H1 (cell line): ENCODE results near the gene PRKACA. TPM values are rescaled to one million over a fixed set of nuclear protein-coding genes. Genes with fewer than 3 reads are reported as not detected.

Experiments
- BRCA1 ChIP-seq: IDR thresholded peaks from 2 replicates; pipeline ENCODE4 v1.6.1; 2012; ENCODE audit warnings: low read depth, low read length, improper control_type of control experiment
- FOSL1 ChIP-seq: IDR thresholded peaks from 2 replicates; pipeline ENCODE4 v1.6.1; 2011; ENCODE audit warnings: mild to moderate bottlenecking, low read depth, low read length, moderate library complexity; ENCODE audit not compliant: insufficient read depth
- SAP30 ChIP-seq: fragments of 300-600 bp; sonication (generic); IDR thresholded peaks from 2 replicates; pipeline ENCODE4 v1.7.1; 2012; ENCODE audit warnings: low read length, moderate library complexity, mild to moderate bottlenecking, inconsistent platforms; ENCODE audit not compliant: insufficient read depth, insufficient replicate concordance
- SIX5 ChIP-seq: IDR thresholded peaks from 2 replicates; pipeline ENCODE4 v1.6.1; 2011; ENCODE audit warnings: mild to moderate bottlenecking, low read depth, low read length
- SP4 ChIP-seq: IDR thresholded peaks from 2 replicates; pipeline ENCODE4 v1.6.1; 2012; ENCODE audit warnings: low read length, inconsistent platforms
- YY1 ChIP-seq: IDR thresholded peaks from 2 replicates; pipeline ENCODE4 v1.6.1; 2011; ENCODE audit warnings: low read depth, mild to moderate bottlenecking, low read length
- polyA plus RNA-seq, 7 experiments: library from polyadenylated mRNA; depleted of rRNA in 3 of 7; stranded (reverse) in 5 of 7; unstranded in 2 of 7; fragments of >200 nt in 5 of 7; fragments of 200-250 nt in 2 of 7; gene quantifications; 1 replicate in 5 of 7; 2 replicates in 1 of 7; 4 replicates in 1 of 7; pipeline versions ENCODE4 v1.2.1 to v1.2.3, GENCODE V29; 2011 to 2013; ENCODE audit warnings: missing spikeins in 2 of 7, mixed read lengths in 2 of 7
- total RNA-seq: library from RNA; stranded (reverse); fragmentation: NEBNext Ultra II Directional; extraction: Animal tissue kit (Norgen Biotek cat#: 25700); gene quantifications from 2 replicates; pipeline ENCODE4 v1.2.1, GENCODE V29; 2021
- TF ChIP-seq, protein P1 (sequence below): fragments of 300-600 bp; sonication (generic); IDR thresholded peaks from 2 replicates; pipeline ENCODE4 v1.7.1; 2012; ENCODE audit warnings: low read length, moderate library complexity, mild to moderate bottlenecking, inconsistent platforms; ENCODE audit not compliant: insufficient replicate concordance
- TF ChIP-seq, protein P2 (sequence below): IDR thresholded peaks from 2 replicates; pipeline ENCODE4 v1.6.1; 2012; ENCODE audit warnings: low read length, inconsistent platforms
- TF ChIP-seq, protein P3 (sequence below): IDR thresholded peaks from 2 replicates; pipeline ENCODE4 v1.6.1; 2011; ENCODE audit warnings: low read length, improper control_type of control experiment

The PRKACA gene
- total and polyA plus RNA-seq, 2 of the 8 experiments (the other 6 are each of a cell fraction or from before 2014, with no cell fraction given), result 14.2 to 48.2 TPM

DNA sequence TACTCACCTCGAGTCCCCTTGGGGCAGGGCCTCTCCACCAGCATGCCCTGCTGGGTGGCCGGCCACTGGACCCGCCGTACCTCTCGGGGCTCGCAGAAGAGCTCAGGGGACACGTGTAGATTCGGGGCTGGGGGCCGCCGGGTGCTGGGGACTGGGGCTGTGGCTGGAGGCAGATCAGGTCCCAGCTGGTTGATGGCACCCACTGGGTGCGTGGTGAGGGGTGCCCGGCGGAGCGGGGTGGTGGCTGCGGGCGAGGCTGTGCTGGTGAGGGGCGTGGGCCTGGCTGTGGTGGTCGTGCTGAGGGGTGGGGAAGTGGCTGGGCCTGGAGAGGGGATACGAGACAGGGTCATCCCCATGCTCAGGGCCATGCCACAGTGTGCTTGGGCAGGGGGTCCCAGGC is 43.7 kb upstream of the PRKACA start (continued):
- TF ChIP-seq, protein P1, sequence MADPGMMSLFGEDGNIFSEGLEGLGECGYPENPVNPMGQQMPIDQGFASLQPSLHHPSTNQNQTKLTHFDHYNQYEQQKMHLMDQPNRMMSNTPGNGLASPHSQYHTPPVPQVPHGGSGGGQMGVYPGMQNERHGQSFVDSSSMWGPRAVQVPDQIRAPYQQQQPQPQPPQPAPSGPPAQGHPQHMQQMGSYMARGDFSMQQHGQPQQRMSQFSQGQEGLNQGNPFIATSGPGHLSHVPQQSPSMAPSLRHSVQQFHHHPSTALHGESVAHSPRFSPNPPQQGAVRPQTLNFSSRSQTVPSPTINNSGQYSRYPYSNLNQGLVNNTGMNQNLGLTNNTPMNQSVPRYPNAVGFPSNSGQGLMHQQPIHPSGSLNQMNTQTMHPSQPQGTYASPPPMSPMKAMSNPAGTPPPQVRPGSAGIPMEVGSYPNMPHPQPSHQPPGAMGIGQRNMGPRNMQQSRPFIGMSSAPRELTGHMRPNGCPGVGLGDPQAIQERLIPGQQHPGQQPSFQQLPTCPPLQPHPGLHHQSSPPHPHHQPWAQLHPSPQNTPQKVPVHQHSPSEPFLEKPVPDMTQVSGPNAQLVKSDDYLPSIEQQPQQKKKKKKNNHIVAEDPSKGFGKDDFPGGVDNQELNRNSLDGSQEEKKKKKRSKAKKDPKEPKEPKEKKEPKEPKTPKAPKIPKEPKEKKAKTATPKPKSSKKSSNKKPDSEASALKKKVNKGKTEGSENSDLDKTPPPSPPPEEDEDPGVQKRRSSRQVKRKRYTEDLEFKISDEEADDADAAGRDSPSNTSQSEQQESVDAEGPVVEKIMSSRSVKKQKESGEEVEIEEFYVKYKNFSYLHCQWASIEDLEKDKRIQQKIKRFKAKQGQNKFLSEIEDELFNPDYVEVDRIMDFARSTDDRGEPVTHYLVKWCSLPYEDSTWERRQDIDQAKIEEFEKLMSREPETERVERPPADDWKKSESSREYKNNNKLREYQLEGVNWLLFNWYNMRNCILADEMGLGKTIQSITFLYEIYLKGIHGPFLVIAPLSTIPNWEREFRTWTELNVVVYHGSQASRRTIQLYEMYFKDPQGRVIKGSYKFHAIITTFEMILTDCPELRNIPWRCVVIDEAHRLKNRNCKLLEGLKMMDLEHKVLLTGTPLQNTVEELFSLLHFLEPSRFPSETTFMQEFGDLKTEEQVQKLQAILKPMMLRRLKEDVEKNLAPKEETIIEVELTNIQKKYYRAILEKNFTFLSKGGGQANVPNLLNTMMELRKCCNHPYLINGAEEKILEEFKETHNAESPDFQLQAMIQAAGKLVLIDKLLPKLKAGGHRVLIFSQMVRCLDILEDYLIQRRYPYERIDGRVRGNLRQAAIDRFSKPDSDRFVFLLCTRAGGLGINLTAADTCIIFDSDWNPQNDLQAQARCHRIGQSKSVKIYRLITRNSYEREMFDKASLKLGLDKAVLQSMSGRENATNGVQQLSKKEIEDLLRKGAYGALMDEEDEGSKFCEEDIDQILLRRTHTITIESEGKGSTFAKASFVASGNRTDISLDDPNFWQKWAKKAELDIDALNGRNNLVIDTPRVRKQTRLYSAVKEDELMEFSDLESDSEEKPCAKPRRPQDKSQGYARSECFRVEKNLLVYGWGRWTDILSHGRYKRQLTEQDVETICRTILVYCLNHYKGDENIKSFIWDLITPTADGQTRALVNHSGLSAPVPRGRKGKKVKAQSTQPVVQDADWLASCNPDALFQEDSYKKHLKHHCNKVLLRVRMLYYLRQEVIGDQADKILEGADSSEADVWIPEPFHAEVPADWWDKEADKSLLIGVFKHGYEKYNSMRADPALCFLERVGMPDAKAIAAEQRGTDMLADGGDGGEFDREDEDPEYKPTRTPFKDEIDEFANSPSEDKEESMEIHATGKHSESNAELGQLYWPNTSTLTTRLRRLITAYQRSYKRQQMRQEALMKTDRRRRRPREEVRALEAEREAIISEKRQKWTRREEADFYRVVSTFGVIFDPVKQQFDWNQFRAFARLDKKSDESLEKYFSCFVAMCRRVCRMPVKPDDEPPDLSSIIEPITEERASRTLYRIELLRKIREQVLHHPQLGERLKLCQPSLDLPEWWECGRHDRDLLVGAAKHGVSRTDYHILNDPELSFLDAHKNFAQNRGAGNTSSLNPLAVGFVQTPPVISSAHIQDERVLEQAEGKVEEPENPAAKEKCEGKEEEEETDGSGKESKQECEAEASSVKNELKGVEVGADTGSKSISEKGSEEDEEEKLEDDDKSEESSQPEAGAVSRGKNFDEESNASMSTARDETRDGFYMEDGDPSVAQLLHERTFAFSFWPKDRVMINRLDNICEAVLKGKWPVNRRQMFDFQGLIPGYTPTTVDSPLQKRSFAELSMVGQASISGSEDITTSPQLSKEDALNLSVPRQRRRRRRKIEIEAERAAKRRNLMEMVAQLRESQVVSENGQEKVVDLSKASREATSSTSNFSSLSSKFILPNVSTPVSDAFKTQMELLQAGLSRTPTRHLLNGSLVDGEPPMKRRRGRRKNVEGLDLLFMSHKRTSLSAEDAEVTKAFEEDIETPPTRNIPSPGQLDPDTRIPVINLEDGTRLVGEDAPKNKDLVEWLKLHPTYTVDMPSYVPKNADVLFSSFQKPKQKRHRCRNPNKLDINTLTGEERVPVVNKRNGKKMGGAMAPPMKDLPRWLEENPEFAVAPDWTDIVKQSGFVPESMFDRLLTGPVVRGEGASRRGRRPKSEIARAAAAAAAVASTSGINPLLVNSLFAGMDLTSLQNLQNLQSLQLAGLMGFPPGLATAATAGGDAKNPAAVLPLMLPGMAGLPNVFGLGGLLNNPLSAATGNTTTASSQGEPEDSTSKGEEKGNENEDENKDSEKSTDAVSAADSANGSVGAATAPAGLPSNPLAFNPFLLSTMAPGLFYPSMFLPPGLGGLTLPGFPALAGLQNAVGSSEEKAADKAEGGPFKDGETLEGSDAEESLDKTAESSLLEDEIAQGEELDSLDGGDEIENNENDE, result no peak
- TF ChIP-seq BRCA1 (no peak), YY1 (no peak), SIX5 (no peak), SAP30 (no peak), FOSL1 (no peak), SP4 (no peak)
- TF ChIP-seq, protein P2, sequence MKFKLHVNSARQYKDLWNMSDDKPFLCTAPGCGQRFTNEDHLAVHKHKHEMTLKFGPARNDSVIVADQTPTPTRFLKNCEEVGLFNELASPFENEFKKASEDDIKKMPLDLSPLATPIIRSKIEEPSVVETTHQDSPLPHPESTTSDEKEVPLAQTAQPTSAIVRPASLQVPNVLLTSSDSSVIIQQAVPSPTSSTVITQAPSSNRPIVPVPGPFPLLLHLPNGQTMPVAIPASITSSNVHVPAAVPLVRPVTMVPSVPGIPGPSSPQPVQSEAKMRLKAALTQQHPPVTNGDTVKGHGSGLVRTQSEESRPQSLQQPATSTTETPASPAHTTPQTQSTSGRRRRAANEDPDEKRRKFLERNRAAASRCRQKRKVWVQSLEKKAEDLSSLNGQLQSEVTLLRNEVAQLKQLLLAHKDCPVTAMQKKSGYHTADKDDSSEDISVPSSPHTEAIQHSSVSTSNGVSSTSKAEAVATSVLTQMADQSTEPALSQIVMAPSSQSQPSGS, result no peak
- TF ChIP-seq, protein P3, sequence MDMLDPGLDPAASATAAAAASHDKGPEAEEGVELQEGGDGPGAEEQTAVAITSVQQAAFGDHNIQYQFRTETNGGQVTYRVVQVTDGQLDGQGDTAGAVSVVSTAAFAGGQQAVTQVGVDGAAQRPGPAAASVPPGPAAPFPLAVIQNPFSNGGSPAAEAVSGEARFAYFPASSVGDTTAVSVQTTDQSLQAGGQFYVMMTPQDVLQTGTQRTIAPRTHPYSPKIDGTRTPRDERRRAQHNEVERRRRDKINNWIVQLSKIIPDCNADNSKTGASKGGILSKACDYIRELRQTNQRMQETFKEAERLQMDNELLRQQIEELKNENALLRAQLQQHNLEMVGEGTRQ, result no peak
